ENCODE measurements around the gene PLOD3. TPM values are rescaled to one million over a fixed set of nuclear protein-coding genes. Genes with fewer than 3 reads are reported as not detected.
A peak's percentile ranks its signal among the peaks of the same experiment; 100 is the strongest.
"Not testable (repeated sequence)": the region's sequence is repeated elsewhere in the genome, so short reads cannot be mapped to it uniquely, and the experiment has no call there.

The PLOD3 gene
- 100 to 1,000 TPM; 128 to 179 (median 140) TPM for total RNA-seq (2021; fragmentation: NEBNext Ultra II Directional; extraction: Animal tissue kit (Norgen Biotek cat#: 25700))
- long read RNA-seq, transcript PLOD3-201 (19 exons, 2,920 nt): major isoform, 53 of 83 reads
- long read RNA-seq, partial matches to known transcripts: 22 of 83 reads
- long read RNA-seq, other reads (novel, unspliced or antisense): 8 of 83 reads

- DNase-seq: peak; percentile 97
- peaks cover 15% of the 10 kb centered on the region for H3K36me3 Mint-ChIP-seq (ENCODE audit: low read depth)
- H3K27ac Mint-ChIP-seq: peak within 1 kb of the TSS; percentile 95
- peaks cover 41% of the 10 kb centered on the region for H3K4me1 Mint-ChIP-seq (ENCODE audit: low read depth)
- no peaks in the 10 kb centered on the region for H3K9me3 Mint-ChIP-seq
- peak; percentile 57 for TF ChIP-seq CTCF (IDR thresholded peaks at IDR 0.05)
- H3K27me3 Mint-ChIP-seq (ENCODE audit: insufficient read depth): peaks cover 4% of the 10 kb centered on the region; the same call in 1 of the 2 replicates
- H3K4me3 Mint-ChIP-seq: peak within 1 kb of the TSS; percentile 98
These were observed at the start of gene PLOD3, which contains the start of gene ZNHIT1 for GRCh38 chr7:101217388-101218235. PLOD3 (minus strand) TSS chr7:101217581; CDS start chr7:101217274, 307 bp downstream. ZNHIT1 (plus strand) TSS chr7:101218165; CDS start chr7:101218196, 31 bp downstream.

GRCh38 chr7:101265622-101266516, 48.5 kb upstream of the PLOD3 start:
- TF ChIP-seq CTCF (IDR thresholded peaks at IDR 0.05): no peak
- no peaks in the 10 kb centered on the region for H3K9me3 Mint-ChIP-seq
- no peak overlapping the region for H3K27ac Mint-ChIP-seq
- DNase-seq: no peak
- H3K27me3 Mint-ChIP-seq (ENCODE audit: insufficient read depth): peaks cover 16% of the 10 kb centered on the region
- no peaks in the 10 kb centered on the region for H3K36me3 Mint-ChIP-seq (ENCODE audit: low read depth)
- no peak overlapping the region for H3K4me3 Mint-ChIP-seq
- H3K4me1 Mint-ChIP-seq (ENCODE audit: low read depth): 0 out of 2 replicates have a peak, but pooled peaks cover 6% of the 10 kb centered on the region

- H3K27ac Mint-ChIP-seq; H3K9me3 Mint-ChIP-seq; H3K4me1 Mint-ChIP-seq (ENCODE audit: low read depth); H3K36me3 Mint-ChIP-seq (ENCODE audit: low read depth); DNase-seq; H3K4me3 Mint-ChIP-seq: not testable (repeated sequence)
- H3K27me3 Mint-ChIP-seq (ENCODE audit: insufficient read depth): peaks cover 15% of the 10 kb centered on the region
These were observed 46.8 kb upstream of the PLOD3 start for GRCh38 chr7:101264102-101264706.

- Mint-ChIP-seq H3K4me1 (ENCODE audit: low read depth) (no peaks in the 10 kb centered on the region), H3K27ac (no peak overlapping the region), H3K9me3 (no peaks in the 10 kb centered on the region), H3K4me3 (no peak overlapping the region), H3K27me3 (ENCODE audit: insufficient read depth) (peaks cover 21% of the 10 kb centered on the region), H3K36me3 (ENCODE audit: low read depth) (no peaks in the 10 kb centered on the region)
- DNase-seq: no peak
- no peak for TF ChIP-seq CTCF (IDR thresholded peaks at IDR 0.05)
These were observed 40.9 kb upstream of the PLOD3 start for GRCh38 chr7:101258243-101258731.

- TF ChIP-seq CTCF (IDR thresholded peaks at IDR 0.05): no peak
These were observed 38.4 kb upstream of the PLOD3 start for GRCh38 chr7:101255796-101256195.

GRCh38 chr7:101253199-101253598, 35.8 kb upstream of the PLOD3 start:
- DNase-seq; H3K27ac Mint-ChIP-seq; H3K4me3 Mint-ChIP-seq; H3K27me3 Mint-ChIP-seq (ENCODE audit: insufficient read depth); H3K9me3 Mint-ChIP-seq: not testable (repeated sequence)
- H3K36me3 Mint-ChIP-seq (ENCODE audit: low read depth): peaks cover 12% of the 10 kb centered on the region
- peaks cover 26% of the 10 kb centered on the region for H3K4me1 Mint-ChIP-seq (ENCODE audit: low read depth)

More at GRCh38 chr7:101255796-101256195, 38.4 kb upstream of the PLOD3 start:
- Mint-ChIP-seq H3K4me3 (no peak overlapping the region), H3K27ac (no peak overlapping the region), H3K4me1 (ENCODE audit: low read depth) (peaks cover 18% of the 10 kb centered on the region), H3K36me3 (ENCODE audit: low read depth) (peaks cover 7% of the 10 kb centered on the region), H3K27me3 (ENCODE audit: insufficient read depth) (peaks cover 17% of the 10 kb centered on the region), H3K9me3 (peaks cover 5% of the 10 kb centered on the region; the same call in 1 of the 2 replicates)
- DNase-seq: no peak
